Uterus (tissue), 2 donors: ENCODE measurements around the gene RTEL1.

Source experiments
- POLR2A ChIP-seq, 2 donors: fragments of 450-650 bp; IDR thresholded peaks; one replicate each; pipeline ENCODE4 v1.6.1; 2016; ENCODE audit warnings: antibody characterized with exemption in 2 of 2, mild to moderate bottlenecking in 1 of 2, moderate library complexity in 1 of 2
- TF ChIP-seq, protein P1 (sequence below), 4 experiments: fragments of 200-600 bp in 2 of 4; fragments of 450-650 bp in 2 of 4; sonication (generic) in 2 of 4; IDR thresholded peaks; one replicate each; pipeline ENCODE4 v1.5.1; 2016 to 2019; ENCODE audit warnings: antibody characterized with exemption in 4 of 4, mild to moderate bottlenecking in 2 of 4, moderate library complexity in 1 of 4

DNA sequence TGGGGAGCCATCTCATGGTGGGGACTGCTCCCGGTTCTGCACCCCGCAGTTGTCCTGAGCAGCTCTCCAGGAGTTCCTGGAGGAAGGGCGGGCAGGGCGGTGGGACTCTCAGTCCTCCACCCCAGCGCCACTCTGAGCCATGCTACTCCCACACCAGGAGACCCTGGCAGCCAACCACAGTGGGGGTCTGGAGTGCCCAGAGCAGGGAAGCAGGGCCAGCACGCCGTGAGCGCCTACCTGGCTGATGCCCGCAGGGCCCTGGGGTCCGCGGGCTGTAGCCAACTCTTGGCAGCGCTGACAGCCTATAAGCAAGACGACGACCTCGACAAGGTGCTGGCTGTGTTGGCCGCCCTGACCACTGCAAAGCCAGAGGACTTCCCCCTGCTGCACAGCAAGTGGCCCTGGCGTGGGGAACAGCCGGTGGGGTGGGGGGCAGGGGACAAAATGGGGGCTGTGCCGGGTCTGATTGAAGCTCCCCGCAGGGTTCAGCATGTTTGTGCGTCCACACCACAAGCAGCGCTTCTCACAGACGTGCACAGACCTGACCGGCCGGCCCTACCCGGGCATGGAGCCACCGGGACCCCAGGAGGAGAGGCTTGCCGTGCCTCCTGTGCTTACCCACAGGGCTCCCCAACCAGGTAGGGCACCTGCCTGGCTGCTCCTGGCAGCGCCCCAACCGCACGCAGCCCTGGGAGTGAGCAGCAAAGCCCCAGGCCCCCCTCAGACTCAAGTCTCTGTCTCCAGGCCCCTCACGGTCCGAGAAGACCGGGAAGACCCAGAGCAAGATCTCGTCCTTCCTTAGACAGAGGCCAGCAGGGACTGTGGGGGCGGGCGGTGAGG lies 36.7 kb downstream of the RTEL1 start:
- TF ChIP-seq, protein P1, sequence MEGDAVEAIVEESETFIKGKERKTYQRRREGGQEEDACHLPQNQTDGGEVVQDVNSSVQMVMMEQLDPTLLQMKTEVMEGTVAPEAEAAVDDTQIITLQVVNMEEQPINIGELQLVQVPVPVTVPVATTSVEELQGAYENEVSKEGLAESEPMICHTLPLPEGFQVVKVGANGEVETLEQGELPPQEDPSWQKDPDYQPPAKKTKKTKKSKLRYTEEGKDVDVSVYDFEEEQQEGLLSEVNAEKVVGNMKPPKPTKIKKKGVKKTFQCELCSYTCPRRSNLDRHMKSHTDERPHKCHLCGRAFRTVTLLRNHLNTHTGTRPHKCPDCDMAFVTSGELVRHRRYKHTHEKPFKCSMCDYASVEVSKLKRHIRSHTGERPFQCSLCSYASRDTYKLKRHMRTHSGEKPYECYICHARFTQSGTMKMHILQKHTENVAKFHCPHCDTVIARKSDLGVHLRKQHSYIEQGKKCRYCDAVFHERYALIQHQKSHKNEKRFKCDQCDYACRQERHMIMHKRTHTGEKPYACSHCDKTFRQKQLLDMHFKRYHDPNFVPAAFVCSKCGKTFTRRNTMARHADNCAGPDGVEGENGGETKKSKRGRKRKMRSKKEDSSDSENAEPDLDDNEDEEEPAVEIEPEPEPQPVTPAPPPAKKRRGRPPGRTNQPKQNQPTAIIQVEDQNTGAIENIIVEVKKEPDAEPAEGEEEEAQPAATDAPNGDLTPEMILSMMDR (IDR thresholded peaks at IDR 0.05): no peak
- TF ChIP-seq POLR2A (IDR thresholded peaks at IDR 0.05): no peak
